ENCODE results near the gene ILF2.
"Not testable (repeated sequence)": the region's sequence is repeated elsewhere in the genome, so short reads cannot be mapped to it uniquely, and the experiment has no call there.

The ILF2 gene

DNA sequence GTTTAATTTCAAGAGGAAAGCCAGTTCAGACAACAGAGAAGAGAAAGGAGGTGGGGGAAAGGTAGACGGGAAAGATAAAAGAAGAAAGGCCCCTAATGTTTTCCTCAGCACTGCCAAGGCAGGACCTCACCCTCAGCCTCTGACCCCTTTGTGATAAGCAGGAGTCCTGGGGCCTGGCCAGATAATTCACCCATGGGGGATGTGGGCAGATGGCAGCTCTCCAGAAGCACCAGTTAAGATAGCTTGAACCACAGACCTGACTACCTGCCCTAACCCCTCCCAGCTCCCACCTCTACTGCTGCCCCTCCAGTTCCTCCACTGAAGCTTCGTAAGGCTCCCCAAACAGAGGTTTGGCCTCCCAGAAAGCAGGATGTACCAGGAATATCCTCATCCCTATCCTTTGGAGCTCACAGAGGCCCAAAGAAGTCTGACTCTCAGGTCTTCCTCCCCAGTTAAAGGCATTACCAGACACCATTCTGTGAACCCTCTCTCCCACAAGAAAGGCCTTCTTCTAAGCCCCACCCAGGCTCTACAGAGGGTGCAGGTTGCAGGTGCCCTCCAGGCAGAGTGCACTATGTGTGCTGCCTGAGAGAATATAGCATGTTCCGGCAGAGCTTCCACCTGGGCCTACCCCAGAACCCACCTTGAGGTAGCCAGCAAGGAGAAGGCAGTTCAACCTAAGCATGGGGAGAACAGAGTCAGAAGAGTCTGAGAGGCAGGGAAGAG, 21.5 kb downstream of the ILF2 start:
- DNase-seq (ENCODE audit: low spot score) = no peak

DNA sequence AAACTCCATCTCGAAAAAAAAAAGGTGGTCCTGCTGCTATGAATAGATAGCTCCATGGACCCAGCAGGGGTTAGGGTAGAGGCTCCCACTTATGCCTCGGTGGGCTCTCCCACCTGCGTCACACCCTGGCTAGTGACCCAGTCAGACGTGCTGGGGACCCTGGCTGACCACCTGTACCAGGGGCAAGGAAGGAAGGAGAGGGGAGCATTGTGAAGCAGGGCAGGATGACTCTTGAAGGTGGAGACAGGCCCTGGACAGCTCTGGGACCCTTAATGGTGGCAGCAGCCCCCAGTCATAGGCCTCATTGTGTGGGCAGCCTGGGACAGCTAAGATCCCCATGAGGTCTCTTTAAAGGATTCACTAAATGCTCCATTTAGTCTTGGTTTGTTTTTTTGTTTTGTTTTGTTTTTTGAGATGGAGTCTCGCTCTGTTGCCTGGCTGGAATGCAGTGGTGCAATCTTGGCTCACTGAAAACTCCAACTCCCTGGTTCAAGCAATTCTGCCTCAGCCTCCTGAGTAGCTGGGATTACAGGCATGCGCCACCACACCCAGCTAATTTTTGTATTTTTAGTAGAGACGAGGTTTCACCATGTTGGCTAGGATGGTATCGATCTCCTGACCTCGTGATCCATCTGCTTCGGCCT, 22.7 kb downstream of the ILF2 start:
- DNase-seq (ENCODE audit: low spot score) = no peak

DNA sequence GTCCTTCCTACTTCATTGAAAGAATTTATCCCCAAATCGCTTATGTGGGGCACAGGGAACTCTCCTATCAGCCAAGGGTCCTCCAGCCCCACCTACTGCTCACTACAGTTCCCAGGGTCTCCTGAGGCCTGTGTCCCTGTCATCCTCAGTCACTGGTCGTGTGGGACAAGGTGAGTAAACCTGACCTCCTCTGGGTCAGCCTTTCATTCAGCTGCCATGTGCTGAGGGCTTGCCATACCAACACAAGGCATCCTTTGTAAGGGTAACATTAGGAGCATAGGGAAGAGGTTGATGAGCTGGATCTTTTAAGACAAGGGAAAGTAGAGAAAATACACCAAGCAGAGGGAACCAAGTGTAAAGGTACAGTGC, 23.5 kb downstream of the ILF2 start:
- no peak for DNase-seq (ENCODE audit: low spot score)

DNA sequence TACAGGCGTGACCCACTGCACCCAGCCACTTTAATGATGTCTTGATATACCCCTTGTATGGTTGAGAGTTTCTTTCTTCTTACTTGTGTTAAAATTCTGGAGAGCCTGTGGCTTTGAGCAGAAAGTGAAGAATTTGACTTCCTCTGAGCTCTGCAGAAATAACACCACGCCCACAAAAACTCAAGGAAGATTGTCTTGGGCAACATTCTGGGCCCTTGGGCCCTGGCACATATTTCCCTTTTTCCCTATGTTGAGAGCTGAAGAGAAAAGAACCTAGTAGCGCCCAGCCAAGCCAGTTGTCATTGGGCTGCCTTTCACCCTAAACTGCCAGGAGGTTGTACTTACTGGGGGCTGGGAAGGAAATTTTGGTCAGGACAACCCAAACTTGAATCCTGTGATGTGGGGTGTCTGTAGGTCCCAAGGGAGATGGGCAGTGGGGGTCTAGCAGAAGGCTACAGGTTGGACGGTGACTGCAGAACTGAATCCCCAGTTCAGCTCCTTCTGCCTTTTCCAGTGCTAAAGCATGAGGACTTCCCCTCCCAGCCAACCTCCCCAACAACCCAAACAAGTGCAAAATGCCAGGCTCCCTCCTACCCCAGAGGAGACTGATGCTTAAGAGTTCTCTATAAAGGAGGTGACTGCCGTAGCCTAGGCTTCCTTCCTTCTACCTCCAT, 24.0 kb downstream of the ILF2 start:
- DNase-seq (ENCODE audit: low spot score) = no peak

DNA sequence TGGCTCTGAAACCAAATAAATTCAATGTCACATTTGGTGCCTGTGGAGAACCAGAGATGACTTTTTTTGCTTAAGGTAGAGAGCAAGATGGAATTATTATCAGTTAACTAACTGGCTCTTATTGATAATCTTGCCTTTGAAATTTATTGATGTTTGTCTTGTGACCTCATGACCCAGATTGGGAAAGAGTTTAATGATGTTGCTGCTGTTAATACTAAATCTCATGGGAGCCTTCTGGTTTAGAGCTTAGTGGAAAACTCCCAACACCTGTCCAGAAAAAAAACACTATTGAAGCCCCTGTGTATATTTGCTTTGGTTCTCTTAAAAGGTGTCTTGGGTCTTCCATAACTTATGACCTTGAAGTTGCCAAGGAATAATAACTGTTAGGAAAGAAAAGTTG, 27.0 kb downstream of the ILF2 start:
- DNase-seq (ENCODE audit: low spot score) = no peak

DNA sequence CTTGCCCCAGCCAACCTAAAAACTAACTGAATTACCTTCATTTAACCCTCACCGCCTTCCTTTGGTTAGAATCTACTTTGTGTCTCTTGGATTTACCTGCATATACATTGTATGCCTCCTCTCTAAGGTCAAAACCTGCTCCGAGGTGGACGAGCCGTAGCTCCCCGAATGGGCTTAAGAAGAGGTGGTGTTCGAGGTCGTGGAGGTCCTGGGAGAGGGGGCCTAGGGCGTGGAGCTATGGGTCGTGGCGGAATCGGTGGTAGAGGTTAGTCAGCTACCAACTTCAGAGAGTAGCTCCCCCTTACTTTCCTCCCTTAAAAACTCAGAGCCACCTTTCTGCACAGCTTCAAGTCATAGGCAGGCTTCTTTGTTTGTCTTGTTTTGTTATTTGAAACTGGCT, 27.7 kb downstream of the ILF2 start:
- no peak for DNase-seq (ENCODE audit: low spot score)

DNA sequence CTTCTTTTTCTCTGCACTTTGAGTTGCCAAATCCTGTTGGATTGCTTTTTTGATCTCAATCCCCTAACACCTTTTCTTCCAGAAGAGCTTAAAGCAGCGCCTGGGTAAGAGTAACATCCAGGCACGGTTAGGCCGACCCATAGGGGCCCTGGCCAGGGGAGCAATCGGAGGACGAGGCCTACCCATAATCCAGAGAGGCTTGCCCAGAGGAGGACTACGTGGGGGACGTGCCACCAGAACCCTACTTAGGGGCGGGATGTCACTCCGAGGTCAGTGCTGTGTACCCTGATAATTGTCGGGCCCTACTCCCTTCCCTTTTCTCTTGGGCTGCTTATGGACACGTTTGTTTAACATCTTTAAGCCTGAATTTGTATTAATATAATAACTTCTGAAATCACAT, 28.6 kb downstream of the ILF2 start:
- no peak for DNase-seq (ENCODE audit: low spot score)

DNA sequence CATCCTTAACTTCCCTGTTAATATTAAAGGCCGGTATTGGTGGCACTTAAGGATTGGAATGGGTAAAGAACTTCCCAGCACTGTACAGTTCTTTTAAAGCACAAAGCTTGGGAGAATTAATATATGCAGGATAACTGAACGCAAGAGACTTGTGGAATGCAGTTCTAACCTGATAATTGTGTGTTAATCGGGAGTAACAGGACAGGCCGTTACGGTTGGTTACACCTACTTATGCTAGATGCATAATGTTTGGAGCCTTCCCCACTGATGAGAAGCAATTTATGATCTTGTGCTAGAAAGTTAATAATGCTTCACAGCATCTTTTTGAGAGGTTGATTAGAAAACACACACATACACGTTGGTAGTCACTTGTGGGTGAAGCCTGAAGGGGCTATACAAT, 29.9 kb downstream of the ILF2 start:
- no peak for DNase-seq (ENCODE audit: low spot score)

DNA sequence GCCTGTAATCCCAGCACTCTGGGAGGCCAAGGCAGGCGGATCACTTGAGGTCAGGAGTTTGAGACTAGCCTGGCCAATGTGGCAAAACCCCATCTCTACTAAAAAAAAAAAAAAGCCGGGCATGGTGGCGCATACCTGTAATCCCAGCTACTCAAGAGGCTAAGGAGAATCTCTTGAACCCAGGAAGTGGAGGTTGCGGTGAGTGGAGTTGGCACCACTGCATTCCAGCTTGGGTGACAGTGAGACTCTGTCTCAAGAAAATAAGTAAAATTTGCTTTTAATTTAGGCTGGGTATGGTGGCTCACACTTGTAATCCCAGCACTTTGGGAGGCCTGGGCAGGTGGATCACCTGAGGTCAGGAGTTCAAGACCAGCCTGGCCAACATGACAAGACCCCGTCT, 30.6 kb downstream of the ILF2 start:
- not testable (repeated sequence) for DNase-seq (ENCODE audit: low spot score)

DNA sequence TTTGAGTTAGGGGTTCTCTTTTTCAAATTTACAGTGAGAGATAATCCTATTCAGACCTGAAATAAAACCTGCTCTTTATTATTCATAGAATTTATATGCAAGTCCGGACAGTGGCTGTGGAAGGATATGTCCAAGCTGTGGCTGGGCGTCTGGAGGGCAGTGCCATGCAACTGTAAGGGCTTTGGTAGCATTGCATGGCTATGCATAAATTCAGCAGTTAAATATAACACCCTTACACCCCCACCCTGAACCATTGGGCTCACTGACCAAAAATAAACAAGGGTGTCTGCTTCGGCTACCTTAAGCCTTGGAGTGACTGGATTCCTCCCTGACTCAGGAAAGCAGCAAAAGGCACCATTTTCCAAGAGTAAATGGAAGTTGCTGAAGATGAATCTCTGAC, 31.5 kb downstream of the ILF2 start:
- DNase-seq (ENCODE audit: low spot score) = no peak

DNA sequence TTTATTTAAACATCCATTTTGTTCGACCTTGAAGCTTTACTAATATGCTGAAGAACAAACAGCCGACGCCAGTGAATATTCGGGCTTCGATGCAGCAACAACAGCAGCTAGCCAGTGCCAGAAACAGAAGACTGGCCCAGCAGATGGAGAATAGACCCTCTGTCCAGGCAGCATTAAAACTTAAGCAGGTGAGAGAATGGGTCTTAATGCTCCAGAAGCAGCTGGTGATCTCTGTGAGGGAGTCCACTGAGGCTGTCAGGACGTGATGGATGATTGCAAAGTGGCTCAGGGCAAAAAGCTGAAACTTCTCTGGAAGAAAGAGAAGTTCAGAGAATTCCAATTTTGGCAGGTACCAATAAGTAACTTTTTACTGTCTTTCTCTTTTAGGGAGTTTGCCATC, 32.5 kb downstream of the ILF2 start:
- DNase-seq (ENCODE audit: low spot score) = no peak

DNA sequence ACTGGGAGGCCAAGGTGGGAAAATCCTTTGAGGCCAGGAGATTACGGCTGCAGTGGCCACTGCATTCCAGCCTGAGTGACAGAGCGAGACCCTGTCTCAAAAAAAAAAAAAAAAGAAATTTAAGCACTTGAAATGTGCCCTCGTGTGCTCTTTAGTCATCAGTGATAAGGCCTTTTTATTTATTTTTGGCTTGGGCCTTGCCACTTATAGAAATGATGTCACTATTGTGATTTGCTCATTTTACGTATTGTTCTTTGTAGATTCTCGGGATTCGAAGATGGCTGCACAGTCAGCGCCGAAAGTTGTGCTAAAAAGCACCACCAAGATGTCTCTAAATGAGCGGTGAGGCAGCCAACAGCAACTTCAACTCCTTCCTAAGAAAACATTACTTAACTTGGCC, 34.5 kb downstream of the ILF2 start:
- no peak for DNase-seq (ENCODE audit: low spot score)

DNA sequence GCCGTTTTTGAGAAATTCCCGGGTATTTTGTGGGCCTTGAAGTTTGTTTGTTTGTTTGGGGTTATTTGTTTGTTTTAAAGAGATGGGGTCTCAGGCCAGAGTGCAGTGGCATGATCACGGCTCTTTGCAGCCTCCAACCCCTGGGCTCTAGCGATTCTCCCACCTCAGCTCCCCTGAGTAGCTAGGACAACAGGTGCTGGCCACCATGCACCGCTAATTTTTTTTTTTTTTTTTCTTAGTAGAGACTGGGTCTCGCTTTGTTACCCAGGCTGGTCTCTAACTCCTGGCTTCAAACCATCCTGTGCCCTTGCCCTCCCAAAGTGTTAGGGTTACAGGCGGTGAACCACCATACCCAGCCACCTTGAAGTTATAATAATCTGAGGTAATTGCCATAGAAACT, 34.9 kb downstream of the ILF2 start:
- no peak for DNase-seq (ENCODE audit: low spot score)

DNA sequence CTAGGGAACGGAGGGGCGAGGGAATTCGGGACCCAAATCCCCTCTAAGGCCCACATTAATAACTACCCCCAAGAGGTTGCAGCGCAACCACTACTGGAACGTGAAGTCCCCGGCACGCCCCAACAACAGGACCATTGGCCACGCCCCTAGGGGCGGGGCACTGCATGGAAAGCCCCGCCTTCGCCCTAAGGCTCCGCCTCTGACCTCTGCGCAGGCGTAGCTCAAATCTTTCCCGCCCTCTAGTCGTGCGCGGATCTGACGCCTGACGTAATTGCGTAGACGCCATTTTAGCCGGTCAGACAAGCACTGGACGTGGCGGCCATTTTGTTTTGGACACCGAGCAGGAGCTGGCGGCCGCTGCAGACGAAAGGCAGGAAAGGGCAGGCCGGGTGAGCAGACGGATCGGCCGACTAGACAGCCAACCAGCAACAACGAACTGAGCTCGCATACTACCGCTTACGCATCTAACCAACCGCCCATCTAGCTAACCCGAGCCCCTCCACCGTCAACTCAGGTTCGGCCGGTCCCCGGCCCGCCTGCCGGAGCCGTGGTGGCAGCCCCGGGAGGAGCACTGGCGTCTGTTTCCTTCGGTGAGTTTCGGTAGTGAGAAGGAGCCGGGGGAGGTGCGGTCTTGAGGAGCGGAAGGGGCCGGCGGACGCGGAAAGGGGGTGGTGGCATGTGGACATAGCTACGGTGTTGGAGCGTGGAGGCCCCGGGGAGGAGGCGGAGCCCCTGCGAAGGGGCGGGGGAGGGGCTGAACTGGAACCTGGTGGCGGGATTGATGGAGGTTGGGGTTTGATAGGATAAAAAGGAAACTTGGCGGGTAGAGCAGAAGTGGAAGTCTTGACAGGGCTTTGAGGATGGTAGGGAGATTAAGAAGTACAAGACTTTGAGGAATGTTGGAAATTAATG, 36.8 kb downstream of the ILF2 start, which contains the start of gene CHTOP:
Gene CHTOP (plus strand): TSS at position 313 of the 912 bp plus-strand sequence. CDS start 2,523 bp downstream, outside the sequence.
- peak; percentile 99 for DNase-seq (ENCODE audit: low spot score)

DNA sequence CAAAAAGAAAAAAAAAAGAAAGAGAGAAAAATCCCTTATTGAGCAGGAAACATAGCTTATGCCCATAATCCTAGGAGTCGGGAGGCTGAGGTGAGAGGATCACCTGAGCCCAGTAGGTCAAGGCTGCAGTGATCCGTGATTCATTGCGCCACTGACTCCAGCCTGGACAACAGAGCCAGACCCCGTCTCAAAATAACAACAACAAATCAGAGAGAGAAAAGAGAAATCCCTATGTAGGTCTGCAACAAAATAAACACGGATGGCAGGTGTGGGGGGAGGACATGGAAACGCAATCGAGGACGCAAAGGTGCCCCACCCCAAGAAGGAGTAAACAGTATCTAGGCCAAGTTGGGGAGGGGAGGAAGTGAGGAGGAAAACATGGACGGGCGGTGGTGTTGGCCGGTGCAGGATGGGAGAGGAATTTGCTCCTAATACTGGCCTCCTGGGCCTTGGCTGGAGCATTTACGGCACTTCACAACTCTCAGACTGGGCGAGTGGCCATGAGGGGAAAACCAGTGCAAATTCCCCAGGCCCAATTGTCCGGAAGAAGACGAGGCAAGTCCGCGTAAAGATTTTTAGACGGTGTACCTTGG, 37.5 kb downstream of the ILF2 start:
- DNase-seq (ENCODE audit: low spot score) = no peak

DNA sequence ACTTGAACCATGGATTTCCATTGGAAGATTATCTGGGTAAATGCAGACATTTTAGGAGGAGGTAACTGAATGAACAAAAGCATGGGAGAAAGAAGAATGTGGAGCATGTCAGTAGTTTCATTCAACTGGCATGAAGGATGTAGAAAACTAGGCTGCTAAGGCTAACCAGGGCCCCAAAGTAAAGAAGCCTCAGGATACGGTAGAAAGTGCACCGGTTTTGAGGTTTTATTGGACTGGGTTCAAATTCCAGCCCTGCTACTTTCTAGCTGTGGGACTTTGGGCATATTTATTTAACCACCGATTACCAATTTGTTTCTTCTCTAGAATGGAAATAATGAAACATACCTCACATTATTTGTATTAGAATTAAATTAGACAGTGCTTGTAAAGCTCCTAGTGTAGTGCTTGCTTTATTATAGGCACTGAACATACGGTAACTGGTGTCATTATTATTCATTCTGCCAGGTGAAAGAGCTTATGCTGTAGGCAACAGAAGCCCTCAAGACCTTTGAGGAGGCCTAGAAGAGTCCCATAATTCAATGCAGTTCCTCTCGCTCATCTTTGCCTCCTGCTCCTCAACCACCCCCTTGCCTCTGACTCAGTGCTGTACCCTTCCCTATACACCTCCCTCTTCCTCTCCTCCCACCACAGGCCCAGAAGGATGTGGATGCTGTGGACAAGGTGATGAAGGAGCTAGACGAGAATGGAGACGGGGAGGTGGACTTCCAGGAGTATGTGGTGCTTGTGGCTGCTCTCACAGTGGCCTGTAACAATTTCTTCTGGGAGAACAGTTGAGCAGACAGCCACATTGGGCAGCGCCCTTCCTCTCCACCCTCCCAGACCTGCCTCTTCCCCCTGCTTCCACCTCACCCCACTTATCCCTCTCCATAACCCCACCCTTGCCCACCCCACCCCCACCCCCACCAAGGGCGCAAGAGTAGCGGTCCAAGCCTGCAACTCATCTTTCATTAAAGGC, 39.5 kb downstream of the ILF2 start:
- DNase-seq (ENCODE audit: low spot score) = no peak

DNA sequence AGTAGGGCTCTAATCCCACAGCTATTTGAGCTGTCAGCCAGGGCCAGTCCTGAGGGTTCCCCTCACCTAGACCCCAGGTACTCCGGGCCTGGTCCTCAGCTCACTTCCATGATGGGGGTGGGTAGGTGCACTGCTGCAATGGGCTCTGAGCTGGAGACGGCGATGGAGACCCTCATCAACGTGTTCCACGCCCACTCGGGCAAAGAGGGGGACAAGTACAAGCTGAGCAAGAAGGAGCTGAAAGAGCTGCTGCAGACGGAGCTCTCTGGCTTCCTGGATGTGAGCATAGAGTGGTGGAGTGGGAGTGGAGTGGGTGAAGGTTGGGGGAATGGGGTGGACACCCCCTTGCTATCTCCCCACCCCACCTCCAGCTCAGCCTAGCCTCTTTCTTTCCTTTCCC, 40.4 kb downstream of the ILF2 start:
- no peak for DNase-seq (ENCODE audit: low spot score)

DNA sequence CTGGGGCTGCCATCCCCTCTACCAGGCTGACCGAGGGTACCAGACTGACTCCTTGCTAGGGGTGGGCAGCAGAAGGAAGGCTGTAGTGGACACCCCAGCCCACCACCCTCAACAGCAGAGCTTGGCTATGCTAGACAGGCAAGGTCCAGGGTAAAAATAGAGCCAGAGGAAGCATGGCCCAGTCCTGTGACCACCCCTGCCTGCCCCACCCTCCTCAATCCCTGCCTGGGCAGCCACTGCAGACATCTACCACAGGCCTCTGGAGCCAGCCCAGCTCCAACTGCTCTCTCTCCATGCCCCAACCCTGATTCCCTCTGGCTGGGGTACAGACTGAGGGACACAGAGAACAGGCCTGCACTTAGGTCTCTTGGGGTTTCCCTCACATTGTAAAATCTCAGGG, 40.8 kb downstream of the ILF2 start:
- DNase-seq (ENCODE audit: low spot score) = no peak

DNA sequence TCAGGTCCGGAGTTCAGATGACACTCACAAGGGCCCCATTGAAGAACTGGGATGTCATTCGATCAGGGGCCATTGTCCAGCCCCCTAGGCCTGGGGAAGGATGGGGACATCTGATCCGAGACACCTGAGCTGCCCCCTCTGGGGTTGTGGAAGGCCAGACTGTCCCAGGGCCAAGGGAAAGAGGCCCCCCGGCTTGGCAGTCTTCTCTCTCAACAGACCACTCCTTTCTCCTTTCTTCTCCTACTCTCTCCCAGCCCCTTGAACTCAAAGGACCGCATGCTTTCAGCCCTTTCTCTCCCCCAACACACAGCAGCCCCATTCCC, 41.5 kb downstream of the ILF2 start:
- no peak for DNase-seq (ENCODE audit: low spot score)

DNA sequence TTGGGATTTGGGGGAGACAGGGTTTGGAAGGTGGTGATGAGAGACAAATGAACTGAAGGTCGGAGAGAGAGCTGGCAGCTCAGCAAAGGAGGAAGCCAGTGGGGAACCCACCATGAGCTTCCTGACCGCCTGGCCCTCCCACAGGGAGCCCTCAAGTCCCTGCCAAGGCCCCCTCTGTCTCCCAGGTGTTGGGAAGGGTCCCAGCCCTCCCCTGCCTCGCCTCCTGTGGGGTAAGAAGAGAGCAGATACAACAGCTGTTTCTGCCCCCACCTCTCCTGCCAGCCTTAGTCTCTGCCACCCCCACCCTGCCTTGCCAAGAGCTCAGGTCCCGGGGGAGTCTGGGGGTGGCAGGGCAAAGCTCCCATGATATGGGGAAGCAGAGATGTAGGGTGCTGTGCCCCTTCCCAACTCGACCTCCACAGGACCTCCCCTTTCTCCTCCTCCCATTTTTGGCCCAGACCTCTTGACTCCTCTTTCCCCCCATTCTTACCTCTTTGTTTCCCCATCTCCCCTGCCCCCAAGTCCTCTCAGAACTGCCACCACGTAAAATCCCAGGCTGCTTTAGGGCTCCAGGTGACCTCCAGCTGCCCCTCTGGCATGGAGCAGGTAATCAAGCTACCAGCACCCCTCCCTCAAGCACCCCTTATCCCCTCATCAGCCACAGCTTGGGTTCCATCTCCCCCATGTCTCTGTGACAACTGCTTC, 42.0 kb downstream of the ILF2 start:
- no peak for DNase-seq (ENCODE audit: low spot score)

Data from globus pallidus (tissue), 1 donor.